ENCODE results near the gene CPPED1. TPM values are rescaled to one million over a fixed set of nuclear protein-coding genes. Genes with fewer than 3 reads are reported as not detected.

CPPED1 gene
- total and polyA plus RNA-seq, 2 donors = 13.9 to 15.5 TPM

DNA sequence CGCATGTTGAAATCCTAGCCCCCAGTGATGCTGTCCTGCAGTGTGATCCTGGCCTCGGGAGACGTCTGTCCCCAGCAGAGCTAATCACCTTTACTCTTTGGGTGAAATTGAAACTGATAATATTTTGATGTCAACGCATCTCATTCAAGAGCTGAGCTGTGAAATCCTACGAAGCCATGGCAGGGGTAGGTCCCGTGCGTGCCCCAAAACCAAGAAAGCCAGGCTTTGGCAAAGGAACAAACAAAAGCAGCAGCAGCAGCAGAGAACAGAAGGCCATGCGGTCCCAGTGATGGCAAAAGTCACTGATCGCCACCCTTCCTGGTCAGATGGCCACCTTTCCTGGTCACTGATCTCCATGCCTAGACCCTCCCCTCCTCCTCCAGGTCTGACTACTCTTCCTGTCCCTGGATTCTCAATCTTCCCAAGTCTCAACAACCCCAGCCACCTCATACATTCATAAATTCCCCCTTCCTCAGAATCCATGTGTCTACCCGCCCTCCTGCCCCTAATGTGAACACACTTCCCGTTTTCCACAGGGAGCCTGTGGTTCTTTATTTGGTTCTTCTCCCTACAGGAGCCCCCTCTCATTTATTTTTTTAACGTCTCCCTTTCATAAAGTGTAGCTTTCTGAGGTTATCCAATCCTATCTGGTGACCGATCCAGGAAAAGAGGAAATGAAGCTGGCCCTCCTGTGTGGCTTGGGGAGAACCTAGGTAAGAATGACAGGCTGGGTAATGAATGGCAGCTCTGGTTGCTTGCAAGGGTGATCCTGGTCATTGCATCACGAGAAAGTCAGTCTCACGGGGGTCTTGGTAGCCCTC, 50.3 kb downstream of the CPPED1 start:
- H3K4me1 ChIP-seq (ENCODE audit: insufficient read depth) = no peaks in the 10 kb centered on the region
- DNase-seq (ENCODE audit: extremely low spot score) = no peak
- no peak overlapping the region for H3K27ac ChIP-seq (ENCODE audit: low read depth)
- WGBS = 81% methylated on average over 15 of the region's 15 CpGs
- no peaks in the 10 kb centered on the region for H3K36me3 ChIP-seq (ENCODE audit: insufficient read depth)
- no peak overlapping the region for H3K4me3 ChIP-seq (ENCODE audit: low read depth, low read length)

DNA sequence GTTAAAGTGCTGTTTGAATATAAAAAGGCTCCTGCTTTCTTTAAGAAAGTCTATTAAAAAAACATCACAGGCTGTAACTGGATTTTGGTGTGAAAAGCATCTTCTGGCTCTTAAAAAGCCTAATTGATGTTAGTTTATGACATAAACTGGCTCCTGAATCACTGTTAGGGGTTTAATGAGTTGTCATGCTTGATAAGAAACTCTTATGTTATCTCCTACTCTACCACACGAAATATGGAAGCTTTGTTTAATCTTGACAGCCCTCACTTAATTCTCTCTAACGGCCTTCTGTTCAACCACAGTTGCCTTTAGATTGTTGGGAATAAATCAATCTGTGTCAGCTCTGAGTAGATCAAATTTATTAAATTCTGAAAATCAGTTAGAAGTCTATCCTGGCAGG, 51.5 kb downstream of the CPPED1 start:
- H3K36me3 ChIP-seq (ENCODE audit: insufficient read depth) = no peaks in the 10 kb centered on the region
- H3K4me1 ChIP-seq (ENCODE audit: insufficient read depth) = no peaks in the 10 kb centered on the region
- no peak overlapping the region for H3K4me3 ChIP-seq (ENCODE audit: low read depth, low read length)
- WGBS = 33% methylated on average over 2 of the region's 2 CpGs
- H3K27ac ChIP-seq (ENCODE audit: low read depth) = no peak overlapping the region
- no peak for DNase-seq (ENCODE audit: extremely low spot score)

DNA sequence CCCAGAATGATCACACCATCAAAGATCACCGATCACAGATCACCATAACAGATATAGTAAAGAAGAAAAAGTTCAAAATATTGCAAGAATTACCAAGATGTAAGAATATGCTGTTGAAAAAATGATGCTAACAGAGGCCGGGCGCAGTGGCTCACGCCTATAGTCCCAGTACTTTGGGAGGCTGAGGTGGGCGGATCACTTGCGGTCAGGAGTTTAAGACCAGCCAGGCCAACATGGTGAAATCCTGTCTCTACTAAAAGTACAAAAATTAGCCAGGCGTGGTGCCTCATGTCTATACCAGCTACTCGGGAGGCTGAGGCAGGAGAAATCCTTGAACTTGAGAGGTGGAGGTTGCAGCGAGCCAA, 53.2 kb downstream of the CPPED1 start:
- Histone ChIP-seq H3K27ac (ENCODE audit: low read depth) (no peak overlapping the region), H3K4me1 (ENCODE audit: insufficient read depth) (no peaks in the 10 kb centered on the region), H3K4me3 (ENCODE audit: low read depth, low read length) (no peak overlapping the region), H3K36me3 (ENCODE audit: insufficient read depth) (no peaks in the 10 kb centered on the region)
- DNase-seq (ENCODE audit: extremely low spot score) = no peak
- 87% methylated on average over 9 of the region's 9 CpGs for WGBS

DNA sequence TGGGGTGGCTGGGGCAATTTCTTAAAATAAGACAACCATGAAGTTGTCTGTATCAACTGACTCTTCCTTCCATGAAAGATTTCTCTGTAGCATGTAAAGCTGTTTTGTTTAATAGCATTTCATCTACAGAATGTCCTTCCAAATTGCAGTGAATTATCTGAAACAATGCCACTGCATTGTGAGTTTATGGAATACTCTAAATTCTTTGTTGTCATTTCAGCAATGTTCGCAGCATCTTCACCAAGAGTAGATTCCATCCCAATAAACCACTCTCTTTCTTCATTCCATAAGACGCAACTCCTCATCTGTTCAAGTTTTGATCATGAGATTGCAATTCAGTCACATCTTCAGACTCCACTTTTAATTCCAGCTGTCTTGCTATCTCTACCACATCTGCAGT, 54.6 kb downstream of the CPPED1 start:
- WGBS = 93% methylated on average over 2 of the region's 2 CpGs
- Histone ChIP-seq H3K4me1 (ENCODE audit: insufficient read depth) (no peaks in the 10 kb centered on the region), H3K27ac (ENCODE audit: low read depth) (no peak overlapping the region), H3K4me3 (ENCODE audit: low read depth, low read length) (no peak overlapping the region), H3K36me3 (ENCODE audit: insufficient read depth) (no peaks in the 10 kb centered on the region)
- no peak for DNase-seq (ENCODE audit: extremely low spot score)

DNA sequence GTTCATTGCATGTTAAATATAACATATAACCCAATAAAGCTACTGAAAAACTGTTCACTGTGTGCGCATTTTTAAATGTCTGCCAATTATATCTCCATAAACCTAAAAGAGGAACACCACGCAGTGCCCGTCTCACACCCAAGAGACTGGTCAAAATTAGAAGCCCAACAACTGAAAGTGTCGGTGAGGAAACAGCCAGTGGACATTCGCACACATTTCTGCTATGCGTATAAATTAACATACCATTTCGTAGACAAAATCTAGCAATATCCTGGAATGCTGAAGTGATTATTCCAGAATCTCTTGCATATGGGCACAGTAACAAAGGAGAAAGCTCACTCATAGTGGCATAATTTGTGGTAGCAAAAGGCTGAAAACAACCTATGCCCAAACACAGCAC, 55.9 kb downstream of the CPPED1 start:
- DNase-seq (ENCODE audit: extremely low spot score) = no peak
- Histone ChIP-seq H3K4me3 (ENCODE audit: low read depth, low read length) (no peak overlapping the region), H3K4me1 (ENCODE audit: insufficient read depth) (no peaks in the 10 kb centered on the region), H3K27ac (ENCODE audit: low read depth) (no peak overlapping the region), H3K36me3 (ENCODE audit: insufficient read depth) (no peaks in the 10 kb centered on the region)
- WGBS = 96% methylated on average over 7 of the region's 7 CpGs

DNA sequence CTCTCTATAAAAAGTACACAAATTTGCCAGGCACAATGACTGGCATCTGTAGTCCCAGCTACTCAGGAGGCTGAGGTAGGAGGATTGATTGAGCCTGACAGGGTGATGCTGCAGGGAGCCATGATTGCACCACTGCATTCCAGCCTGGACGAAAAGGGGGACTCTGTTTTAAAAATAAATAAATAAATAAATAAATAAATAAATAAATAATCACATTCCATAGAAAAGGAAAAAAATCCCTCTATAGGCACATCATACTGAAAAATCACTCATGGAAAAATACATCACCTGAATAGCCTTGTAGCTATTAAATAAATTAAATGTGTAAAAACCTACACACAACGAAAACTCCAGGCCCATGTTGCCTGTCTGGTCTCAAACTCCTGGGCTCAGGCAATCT, 56.4 kb downstream of the CPPED1 start:
- no peaks in the 10 kb centered on the region for H3K36me3 ChIP-seq (ENCODE audit: insufficient read depth)
- H3K27ac ChIP-seq (ENCODE audit: low read depth) = no peak overlapping the region
- no peaks in the 10 kb centered on the region for H3K4me1 ChIP-seq (ENCODE audit: insufficient read depth)
- WGBS = 90% methylated on average over 2 of the region's 2 CpGs
- no peak for DNase-seq (ENCODE audit: extremely low spot score)
- H3K4me3 ChIP-seq (ENCODE audit: low read depth, low read length) = no peak overlapping the region

DNA sequence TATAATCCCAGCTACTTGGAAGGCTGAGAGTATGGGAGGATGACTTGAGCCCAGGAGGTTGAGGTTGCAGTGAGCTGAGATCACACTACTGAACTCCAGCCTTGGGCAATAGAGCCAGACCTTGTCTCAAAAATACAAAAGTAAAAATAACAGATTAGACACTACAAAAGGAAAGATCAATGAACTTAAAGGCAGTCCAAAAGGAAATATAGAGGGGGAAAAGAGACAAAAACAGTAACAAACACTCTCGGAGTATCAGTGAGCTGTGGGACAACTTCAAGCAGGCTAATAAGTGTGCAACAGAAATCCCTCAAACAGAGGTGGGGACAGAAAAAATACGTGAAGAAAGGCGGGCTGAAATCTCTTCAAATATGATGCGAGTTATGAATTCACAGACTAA, 58.8 kb downstream of the CPPED1 start:
- no peak overlapping the region for H3K4me3 ChIP-seq (ENCODE audit: low read depth, low read length)
- no peak for DNase-seq (ENCODE audit: extremely low spot score)
- 97% methylated on average over 4 of the region's 4 CpGs for WGBS
- no peaks in the 10 kb centered on the region for H3K4me1 ChIP-seq (ENCODE audit: insufficient read depth)
- H3K27ac ChIP-seq (ENCODE audit: low read depth) = no peak overlapping the region
- no peaks in the 10 kb centered on the region for H3K36me3 ChIP-seq (ENCODE audit: insufficient read depth)

DNA sequence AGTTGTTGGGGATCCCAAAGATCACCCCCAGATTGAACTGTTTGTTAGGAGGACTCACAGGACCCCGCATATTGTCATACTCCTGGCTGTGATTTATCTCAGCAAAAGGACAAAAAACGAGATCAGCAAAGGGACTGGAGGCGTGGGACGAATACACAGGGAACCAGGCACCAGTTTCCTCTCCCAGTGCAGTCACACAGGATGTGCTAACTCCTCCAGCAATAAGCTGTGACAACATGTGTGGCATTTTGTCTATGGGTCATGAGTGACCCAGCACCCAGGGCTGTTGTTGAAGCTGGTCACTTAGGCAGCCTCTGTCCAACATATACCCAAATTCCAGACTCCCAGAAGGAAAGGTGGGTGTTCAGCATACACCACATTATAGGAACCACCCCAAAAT, 60.9 kb downstream of the CPPED1 start:
- Histone ChIP-seq H3K27ac (ENCODE audit: low read depth) (no peak overlapping the region), H3K36me3 (ENCODE audit: insufficient read depth) (no peaks in the 10 kb centered on the region), H3K4me1 (ENCODE audit: insufficient read depth) (no peaks in the 10 kb centered on the region), H3K4me3 (ENCODE audit: low read depth, low read length) (no peak overlapping the region)
- WGBS = 73% methylated on average over 4 of the region's 4 CpGs
- DNase-seq (ENCODE audit: extremely low spot score) = no peak

DNA sequence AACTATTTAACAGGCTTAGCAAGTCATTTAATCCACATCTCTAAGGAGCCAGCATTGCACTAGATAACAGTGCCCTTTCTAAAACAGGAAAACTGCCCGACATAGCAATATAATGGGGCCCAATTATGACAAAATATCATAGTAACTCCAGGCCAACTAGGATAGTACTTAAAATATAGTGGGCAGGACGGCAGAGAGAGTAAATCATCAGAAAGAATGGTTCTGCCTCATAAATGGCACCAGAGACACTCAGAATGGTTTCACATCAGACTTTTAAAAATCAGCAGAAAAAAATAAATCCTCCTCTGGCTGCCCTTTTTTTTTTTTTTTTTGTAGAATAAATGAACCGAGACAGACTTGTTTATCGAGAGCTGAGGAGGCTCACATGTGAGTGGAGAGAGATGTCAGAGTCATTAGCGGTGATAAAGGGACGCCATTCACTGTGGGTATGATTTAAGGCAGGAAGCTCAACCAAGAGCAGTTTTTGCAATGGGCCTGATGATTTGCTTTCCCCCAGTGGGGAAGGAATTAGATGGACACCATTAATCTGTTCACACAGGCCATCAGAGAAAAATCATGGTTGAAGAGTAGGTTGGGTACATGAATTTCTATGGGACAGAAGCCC, 62.6 kb downstream of the CPPED1 start:
- no peak for DNase-seq (ENCODE audit: extremely low spot score)
- no peak overlapping the region for H3K4me3 ChIP-seq (ENCODE audit: low read depth, low read length)
- H3K36me3 ChIP-seq (ENCODE audit: insufficient read depth) = no peaks in the 10 kb centered on the region
- H3K4me1 ChIP-seq (ENCODE audit: insufficient read depth) = no peaks in the 10 kb centered on the region
- WGBS = 70% methylated on average over 6 of the region's 6 CpGs
- H3K27ac ChIP-seq (ENCODE audit: low read depth) = no peak overlapping the region

DNA sequence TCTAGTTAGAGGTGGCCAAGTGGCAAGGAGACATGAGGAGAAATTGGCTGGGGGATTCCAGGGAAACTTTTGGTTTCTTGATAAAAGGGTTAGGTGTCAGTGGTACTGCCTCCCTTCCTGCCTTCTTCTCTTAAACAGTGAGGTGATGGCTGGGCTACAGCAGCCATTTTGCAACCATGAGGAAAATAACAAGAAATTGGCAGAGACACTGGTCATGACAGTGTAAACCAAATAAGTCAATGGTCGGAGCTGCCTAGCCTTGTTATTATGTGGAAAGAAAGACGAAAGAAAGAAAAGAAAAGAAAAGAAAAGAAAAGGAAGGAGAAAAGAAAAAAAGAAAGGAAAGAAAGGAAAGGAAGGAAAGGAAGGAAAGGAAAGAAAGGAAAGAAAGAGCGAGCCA, 63.9 kb downstream of the CPPED1 start:
- H3K4me1 ChIP-seq (ENCODE audit: insufficient read depth) = no peaks in the 10 kb centered on the region
- no peak overlapping the region for H3K27ac ChIP-seq (ENCODE audit: low read depth)
- H3K4me3 ChIP-seq (ENCODE audit: low read depth, low read length) = no peak overlapping the region
- no peak for DNase-seq (ENCODE audit: extremely low spot score)
- no peaks in the 10 kb centered on the region for H3K36me3 ChIP-seq (ENCODE audit: insufficient read depth)
- 97% methylated on average over 3 of the region's 3 CpGs for WGBS

DNA sequence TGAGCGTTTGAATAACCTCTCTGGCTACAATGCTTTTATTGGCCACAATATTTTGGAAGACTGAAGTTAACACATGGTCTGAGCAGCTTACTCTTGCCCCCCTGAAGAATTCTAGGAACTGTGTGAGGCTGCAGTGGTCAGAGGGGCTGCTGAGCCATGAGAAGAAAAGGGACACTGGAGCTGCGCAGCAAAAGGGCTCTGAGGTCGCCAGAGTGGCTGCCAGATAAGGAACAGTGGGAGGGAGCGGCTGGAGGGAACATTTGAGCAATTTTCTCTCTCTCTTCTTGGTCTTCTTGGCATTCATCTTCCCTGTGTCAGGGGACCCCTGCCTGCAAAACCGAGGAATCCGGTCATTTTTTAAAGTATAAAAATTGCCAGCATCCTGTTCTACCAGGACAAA, 66.1 kb downstream of the CPPED1 start:
- H3K36me3 ChIP-seq (ENCODE audit: insufficient read depth) = no peaks in the 10 kb centered on the region
- no peaks in the 10 kb centered on the region for H3K4me1 ChIP-seq (ENCODE audit: insufficient read depth)
- no peak overlapping the region for H3K4me3 ChIP-seq (ENCODE audit: low read depth, low read length)
- no peak overlapping the region for H3K27ac ChIP-seq (ENCODE audit: low read depth)
- WGBS = 83% methylated on average over 6 of the region's 6 CpGs
- no peak for DNase-seq (ENCODE audit: extremely low spot score)

DNA sequence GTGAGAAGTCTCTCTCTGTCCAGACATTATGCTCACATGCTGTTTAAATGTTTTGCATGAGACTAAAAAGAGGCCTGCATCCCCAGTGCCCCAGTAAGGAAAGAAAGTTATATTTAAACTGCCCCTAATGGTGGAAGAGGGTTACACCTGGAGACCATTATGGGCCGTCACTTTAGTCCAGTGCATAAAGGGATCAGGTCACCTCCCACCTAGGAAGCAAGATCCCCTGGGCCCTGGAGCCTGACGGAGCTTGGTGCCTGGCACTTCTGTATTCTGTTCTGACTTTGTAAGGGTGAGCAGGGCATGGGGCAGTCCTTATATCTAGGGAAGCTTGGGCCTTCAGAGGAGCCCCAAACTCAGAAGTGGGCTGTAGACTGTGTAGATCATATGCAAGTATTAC, 67.9 kb downstream of the CPPED1 start:
- no peaks in the 10 kb centered on the region for H3K4me1 ChIP-seq (ENCODE audit: insufficient read depth)
- no peak overlapping the region for H3K27ac ChIP-seq (ENCODE audit: low read depth)
- no peak overlapping the region for H3K4me3 ChIP-seq (ENCODE audit: low read depth, low read length)
- no peaks in the 10 kb centered on the region for H3K36me3 ChIP-seq (ENCODE audit: insufficient read depth)
- DNase-seq (ENCODE audit: extremely low spot score) = no peak
- WGBS = 77% methylated on average over 2 of the region's 2 CpGs

DNA sequence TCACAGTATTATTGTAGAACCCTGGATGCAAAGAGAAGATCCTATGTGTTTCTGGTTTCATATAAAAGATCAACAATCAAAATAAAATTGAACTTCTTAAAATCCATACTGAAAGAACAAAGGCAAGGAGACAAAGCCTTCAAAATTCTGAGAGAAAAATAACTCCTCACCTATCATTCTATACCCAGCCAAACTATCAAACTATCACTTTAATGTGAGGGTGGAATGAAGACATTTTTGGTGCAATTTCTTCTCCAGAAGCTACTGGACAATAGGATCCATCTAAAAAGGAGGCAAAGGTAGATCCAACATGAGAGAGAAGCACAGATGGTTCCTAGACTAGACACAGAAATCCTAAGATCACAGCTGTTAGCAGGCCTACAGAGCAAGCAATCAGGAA, 71.1 kb downstream of the CPPED1 start:
- DNase-seq (ENCODE audit: extremely low spot score) = no peak

DNA sequence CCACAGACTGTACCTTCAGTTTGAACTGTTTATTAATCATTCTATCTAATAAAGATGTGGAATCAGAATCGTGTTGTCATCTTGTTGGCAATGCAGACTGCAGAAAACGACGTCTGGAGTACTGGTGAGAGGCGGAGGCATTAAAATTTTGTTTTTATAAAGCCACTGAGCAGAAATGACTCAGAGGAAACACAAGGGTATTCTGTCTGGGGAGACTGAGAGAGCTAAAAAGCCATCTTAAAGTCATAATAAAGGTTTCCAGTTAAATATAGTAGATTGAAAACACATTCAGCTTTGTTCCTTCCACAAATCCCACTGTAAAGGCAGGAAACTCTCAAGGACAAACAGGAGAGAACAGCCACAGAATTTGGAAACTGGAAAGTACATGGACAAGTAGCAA, 74.2 kb downstream of the CPPED1 start:
- WGBS = 38% methylated on average over 4 of the region's 4 CpGs
- Histone ChIP-seq H3K4me1 (ENCODE audit: insufficient read depth) (peaks cover 1% of the 10 kb centered on the region), H3K27ac (ENCODE audit: low read depth) (no peak overlapping the region), H3K36me3 (ENCODE audit: insufficient read depth) (no peaks in the 10 kb centered on the region), H3K4me3 (ENCODE audit: low read depth, low read length) (no peak overlapping the region)
- DNase-seq (ENCODE audit: extremely low spot score) = no peak

More for the DNA sequence above, 71.1 kb downstream of the CPPED1 start:
- Histone ChIP-seq H3K36me3 (ENCODE audit: insufficient read depth) (no peaks in the 10 kb centered on the region), H3K4me1 (ENCODE audit: insufficient read depth) (peaks cover 1% of the 10 kb centered on the region), H3K4me3 (ENCODE audit: low read depth, low read length) (no peak overlapping the region), H3K27ac (ENCODE audit: low read depth) (no peak overlapping the region)
